Caco-2 (cell line): Measurements from ENCODE around the gene NMBR. TPM values are rescaled to one million over a fixed set of nuclear protein-coding genes. Genes with fewer than 3 reads are reported as not detected.

Experiments
- BruUV-seq: library from RNA; stranded (reverse); fragments of 400-500 nt; replicated peaks from 2 replicates; lab custom pipeline; 2021; lab: Mats Ljungman, UMichigan
- CTCF ChIA-PET: fragments of 300-600 bp; sonication (Branson Sonifier 250); formaldehyde crosslinking; loops from one replicate; lab custom pipeline; 2022; ENCODE audit warnings: antibody characterized with exemption; lab: Charles Lee
- POLR2A ChIA-PET: fragments of 300-600 bp; sonication (Branson Sonifier 250); formaldehyde crosslinking; loops from one replicate; lab custom pipeline; 2022; ENCODE audit warnings: antibody characterized with exemption; lab: Charles Lee
- DNase-seq, 2 experiments: peaks; one replicate each; pipeline versions ENCODE4 v3.0.0 to v3.0.0-alpha.2; 2020 to 2022
- H3K27me3 ChIP-seq: replicated peaks from 2 replicates; pipeline ENCODE4 v1.6.0; 2011; ENCODE audit warnings: low read length; ENCODE audit not compliant: control insufficient read depth, insufficient read depth
- H3K36me3 ChIP-seq: 2 replicates; pipeline ENCODE4 v1.5.1; 2011; ENCODE audit warnings: low read length; ENCODE audit not compliant: control insufficient read depth, insufficient read depth
- H3K4me1 ChIP-seq: fragments of 250-450 bp; sonication (Bioruptor Pico); 2 replicates; pipeline ENCODE4 v1.5.1; 2020; ENCODE audit warnings: mild to moderate bottlenecking
- H3K4me3 ChIP-seq: 2 replicates; pipeline ENCODE4 v1.5.1; 2011; ENCODE audit warnings: low read depth, mild to moderate bottlenecking, control low read depth, low read length
- H3K9me3 ChIP-seq: fragments of 250-450 bp; sonication (Bioruptor Pico); 2 replicates; pipeline ENCODE4 v1.5.1; 2020; ENCODE audit warnings: mild to moderate bottlenecking, moderate library complexity
- H3K27ac Mint-ChIP-seq: one replicate; pipeline ENCODE4 v1.8.0; 2022; ENCODE audit warnings: mixed read lengths; ENCODE audit not compliant: unreplicated experiment
- H3K27me3 Mint-ChIP-seq: one replicate; pipeline ENCODE4 v1.8.0; 2022; ENCODE audit warnings: mixed read lengths; ENCODE audit not compliant: insufficient read depth, unreplicated experiment
- H3K36me3 Mint-ChIP-seq: one replicate; pipeline ENCODE4 v1.8.0; 2022; ENCODE audit warnings: mild to moderate bottlenecking, mixed read lengths; ENCODE audit not compliant: insufficient read depth, unreplicated experiment
- H3K4me1 Mint-ChIP-seq: one replicate; pipeline ENCODE4 v1.8.0; 2022; ENCODE audit warnings: low read depth, mixed read lengths; ENCODE audit not compliant: unreplicated experiment
- H3K4me3 Mint-ChIP-seq: one replicate; pipeline ENCODE4 v1.8.0; 2022; ENCODE audit warnings: mild to moderate bottlenecking, moderate library complexity, mixed read lengths; ENCODE audit not compliant: unreplicated experiment
- H3K9me3 Mint-ChIP-seq: one replicate; pipeline ENCODE4 v1.8.0; 2022; ENCODE audit warnings: mixed read lengths; ENCODE audit not compliant: unreplicated experiment
- CTCF ChIP-seq, 2 experiments: fragments of 200-600 bp in 1 of 2; IDR thresholded peaks; 1 replicate in 1 of 2; 2 replicates in 1 of 2; pipeline versions ENCODE4 v1.5.1 to v1.8.0; 2011 to 2022; ENCODE audit warnings: antibody characterized with exemption in 1 of 2, control low read depth in 1 of 2, inconsistent platforms in 1 of 2, low read depth in 1 of 2, low read length in 1 of 2, mild to moderate bottlenecking in 1 of 2, moderate library complexity in 1 of 2; ENCODE audit not compliant: insufficient read depth in 1 of 2, severe bottlenecking in 1 of 2, unreplicated experiment in 1 of 2
- intact Hi-C: fragments of 100-400 bp; cut with micrococcal nuclease; formaldehyde crosslinking; loops from one replicate; pipeline ENCODE4 v1.10.0; 2022; ENCODE audit not compliant: unreplicated experiment
- total RNA-seq: library from RNA; stranded (reverse); gene quantifications from 2 replicates; pipeline ENCODE4 v1.2.3, GENCODE V29; 2022

Gene NMBR
- total RNA-seq, 1 experiment from 2014 or later, result not detected

GRCh38 chr6:142171351-142171750 is 24.4 kb upstream of the NMBR start:
- no peaks in the 10 kb centered on the region for H3K4me1 ChIP-seq
- no peak overlapping the region for H3K4me3 ChIP-seq
- Mint-ChIP-seq H3K27ac (no peak overlapping the region), H3K27me3 (no peaks in the 10 kb centered on the region), H3K36me3 (peaks cover 41% of the 10 kb centered on the region), H3K4me3 (no peak overlapping the region), H3K4me1 (peaks cover 6% of the 10 kb centered on the region), H3K9me3 (no peaks in the 10 kb centered on the region)
- no peaks in the 10 kb centered on the region for H3K27me3 ChIP-seq
- intact Hi-C loops, result no loop called here
- CTCF ChIA-PET, result no interaction called here
- POLR2A ChIA-PET, result no interaction called here
- no peaks in the 10 kb centered on the region for H3K9me3 ChIP-seq
- no peaks in the 10 kb centered on the region for H3K36me3 ChIP-seq
- BruUV-seq, result no TSS peak
- no peak for TF ChIP-seq CTCF (IDR thresholded peaks at IDR 0.05; ENCODE audit: insufficient read depth in 1 of 2, low read depth in 1 of 2, low read length in 1 of 2, severe bottlenecking in 1 of 2, unreplicated experiment in 1 of 2)
- DNase-seq, result no peak

GRCh38 chr6:142167486-142167885 is 20.6 kb upstream of the NMBR start:
- Histone ChIP-seq H3K4me3 (no peak overlapping the region), H3K27me3 (no peaks in the 10 kb centered on the region), H3K9me3 (no peaks in the 10 kb centered on the region), H3K4me1 (no peaks in the 10 kb centered on the region), H3K36me3 (no peaks in the 10 kb centered on the region)
- H3K36me3 Mint-ChIP-seq, result peaks cover 24% of the 10 kb centered on the region
- peaks cover 4% of the 10 kb centered on the region for H3K4me1 Mint-ChIP-seq
- CTCF ChIA-PET, result no interaction called here
- TF ChIP-seq CTCF (IDR thresholded peaks at IDR 0.05; ENCODE audit: insufficient read depth in 1 of 2, low read depth in 1 of 2, low read length in 1 of 2, severe bottlenecking in 1 of 2, unreplicated experiment in 1 of 2), result no peak
- DNase-seq, result no peak
- BruUV-seq, result no TSS peak
- H3K4me3 Mint-ChIP-seq, result no peak overlapping the region
- H3K27ac Mint-ChIP-seq, result no peak overlapping the region
- no peaks in the 10 kb centered on the region for H3K9me3 Mint-ChIP-seq
- H3K27me3 Mint-ChIP-seq, result no peaks in the 10 kb centered on the region
- POLR2A ChIA-PET, result no interaction called here
- intact Hi-C loops, result no loop called here

DNA sequence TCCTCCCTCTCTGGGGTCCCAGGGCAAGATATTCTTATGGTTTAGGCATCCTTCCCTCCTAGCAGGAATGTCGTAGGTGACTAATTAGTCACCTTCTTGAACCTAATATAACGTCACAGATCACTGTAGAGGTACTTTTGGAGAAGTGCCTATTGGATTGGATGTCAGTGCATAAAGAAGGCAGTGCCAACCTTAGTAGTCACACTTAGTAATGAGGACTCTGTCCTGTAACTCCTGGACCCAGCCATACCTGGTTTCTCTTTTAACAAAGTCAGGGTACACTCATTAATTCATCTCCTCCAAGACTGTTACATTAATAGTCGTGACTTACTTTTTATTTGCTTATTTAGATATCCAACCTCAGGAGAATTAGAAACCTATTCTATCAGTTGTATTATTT is 20.1 kb upstream of the NMBR start:
- no peak overlapping the region for H3K4me3 Mint-ChIP-seq
- no peaks in the 10 kb centered on the region for H3K4me1 ChIP-seq
- intact Hi-C loops, result no loop called here
- DNase-seq, result no peak
- POLR2A ChIA-PET, result no interaction called here
- CTCF ChIA-PET, result no interaction called here
- H3K27ac Mint-ChIP-seq, result no peak overlapping the region
- no peaks in the 10 kb centered on the region for H3K9me3 ChIP-seq
- peaks cover 7% of the 10 kb centered on the region for H3K4me1 Mint-ChIP-seq
- H3K27me3 Mint-ChIP-seq, result no peaks in the 10 kb centered on the region
- no peak for TF ChIP-seq CTCF (IDR thresholded peaks at IDR 0.05; ENCODE audit: insufficient read depth in 1 of 2, low read depth in 1 of 2, low read length in 1 of 2, severe bottlenecking in 1 of 2, unreplicated experiment in 1 of 2)
- BruUV-seq, result no TSS peak
- no peaks in the 10 kb centered on the region for H3K36me3 ChIP-seq
- no peak overlapping the region for H3K4me3 ChIP-seq
- no peaks in the 10 kb centered on the region for H3K9me3 Mint-ChIP-seq
- H3K27me3 ChIP-seq, result no peaks in the 10 kb centered on the region
- H3K36me3 Mint-ChIP-seq, result peaks cover 20% of the 10 kb centered on the region
